ENCODE results near the gene AKR1A1.
"Not testable (repeated sequence)": the region's sequence is repeated elsewhere in the genome, so short reads cannot be mapped to it uniquely, and the experiment has no call there.

AKR1A1 gene

DNA sequence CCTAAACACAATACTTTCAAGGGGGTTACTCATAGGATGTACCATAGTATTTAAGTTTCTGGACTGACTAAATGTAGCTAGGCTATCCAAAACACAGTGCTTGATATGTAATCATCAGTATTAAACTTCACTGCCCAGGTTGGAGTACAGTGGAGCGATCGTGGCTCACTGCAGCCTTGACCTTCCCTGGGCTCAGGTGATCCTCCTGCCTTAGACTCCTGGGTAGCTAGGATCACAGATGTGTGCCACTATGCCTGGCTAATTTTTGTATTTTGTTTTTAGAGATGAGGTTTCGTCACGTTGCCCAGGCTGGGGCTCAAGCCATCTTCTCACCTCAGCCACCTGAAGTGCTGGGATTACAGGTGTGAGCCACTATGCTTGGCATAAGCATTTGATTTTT is 43.8 kb downstream of the AKR1A1 start:
- peaks cover 90% of the 10 kb centered on the region for H3K36me3 ChIP-seq (ENCODE audit: control insufficient read depth, insufficient read depth, low read length)
- 0 out of 2 replicates have a peak, but pooled peaks cover 4% of the 10 kb centered on the region for H3K4me1 ChIP-seq (ENCODE audit: control insufficient read depth, insufficient read depth, low read length)
- H3K9me3 ChIP-seq (ENCODE audit: control insufficient read depth, insufficient read depth, low read depth, low read length) = no peaks in the 10 kb centered on the region
- no peaks in the 10 kb centered on the region for H3K27me3 ChIP-seq (ENCODE audit: control insufficient read depth, insufficient read depth, low read length)
- H3K9ac ChIP-seq (ENCODE audit: low read length) = no peak overlapping the region
- no peak overlapping the region for H3K4me3 ChIP-seq (ENCODE audit: low read depth, low read length)
- H3K27ac ChIP-seq (ENCODE audit: low read depth, low read length) = no peak overlapping the region

DNA sequence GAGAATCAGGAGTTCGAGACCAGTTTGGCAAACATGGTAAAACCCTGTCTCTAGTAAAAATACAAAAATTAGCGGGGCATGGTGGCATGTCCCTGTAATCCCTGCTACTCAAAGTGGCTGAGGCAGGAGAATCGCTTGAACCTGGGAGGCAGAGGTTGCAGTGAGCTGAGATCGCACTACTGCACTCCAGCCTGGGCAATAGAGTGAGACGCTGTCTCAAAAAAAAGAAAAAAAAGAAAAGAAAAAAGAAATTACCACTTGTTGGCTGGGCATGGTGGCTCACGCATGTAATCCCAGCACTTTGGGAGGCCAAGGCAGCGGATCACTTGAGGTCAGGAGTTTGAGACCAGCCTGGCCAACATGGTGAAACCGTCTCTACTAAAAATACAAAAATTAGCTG is 46.1 kb downstream of the AKR1A1 start:
- not testable (repeated sequence) for H3K4me1 ChIP-seq (ENCODE audit: control insufficient read depth, insufficient read depth, low read length); H3K27ac ChIP-seq (ENCODE audit: low read depth, low read length); H3K9me3 ChIP-seq (ENCODE audit: control insufficient read depth, insufficient read depth, low read depth, low read length); H3K9ac ChIP-seq (ENCODE audit: low read length); H3K4me3 ChIP-seq (ENCODE audit: low read depth, low read length); H3K27me3 ChIP-seq (ENCODE audit: control insufficient read depth, insufficient read depth, low read length)
- H3K36me3 ChIP-seq (ENCODE audit: control insufficient read depth, insufficient read depth, low read length) = peaks cover 92% of the 10 kb centered on the region

DNA sequence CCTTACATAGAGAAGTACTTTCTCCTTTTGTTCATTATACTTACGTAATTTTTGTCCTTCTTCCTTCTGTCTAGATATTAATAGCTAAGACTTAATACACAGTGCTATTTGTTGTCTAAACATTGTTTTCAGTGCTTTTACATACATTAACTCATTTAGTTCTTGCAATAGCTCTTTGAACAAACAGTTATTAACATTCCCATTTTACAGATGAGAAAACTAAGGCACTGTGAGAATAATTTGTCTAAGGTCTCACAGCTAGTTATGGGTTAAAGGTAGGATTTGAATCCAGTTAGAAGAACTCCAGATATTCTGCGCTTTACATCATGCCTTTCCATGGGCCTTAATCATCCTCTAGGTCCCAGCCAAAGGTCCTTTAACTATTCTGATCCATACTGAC is 53.6 kb downstream of the AKR1A1 start:
- no peaks in the 10 kb centered on the region for H3K4me1 ChIP-seq (ENCODE audit: control insufficient read depth, insufficient read depth, low read length)
- H3K9ac ChIP-seq (ENCODE audit: low read length) = no peak overlapping the region
- peaks cover 94% of the 10 kb centered on the region for H3K36me3 ChIP-seq (ENCODE audit: control insufficient read depth, insufficient read depth, low read length)
- no peak overlapping the region for H3K4me3 ChIP-seq (ENCODE audit: low read depth, low read length)
- no peaks in the 10 kb centered on the region for H3K9me3 ChIP-seq (ENCODE audit: control insufficient read depth, insufficient read depth, low read depth, low read length)
- no peak overlapping the region for H3K27ac ChIP-seq (ENCODE audit: low read depth, low read length)
- H3K27me3 ChIP-seq (ENCODE audit: control insufficient read depth, insufficient read depth, low read length) = no peaks in the 10 kb centered on the region

DNA sequence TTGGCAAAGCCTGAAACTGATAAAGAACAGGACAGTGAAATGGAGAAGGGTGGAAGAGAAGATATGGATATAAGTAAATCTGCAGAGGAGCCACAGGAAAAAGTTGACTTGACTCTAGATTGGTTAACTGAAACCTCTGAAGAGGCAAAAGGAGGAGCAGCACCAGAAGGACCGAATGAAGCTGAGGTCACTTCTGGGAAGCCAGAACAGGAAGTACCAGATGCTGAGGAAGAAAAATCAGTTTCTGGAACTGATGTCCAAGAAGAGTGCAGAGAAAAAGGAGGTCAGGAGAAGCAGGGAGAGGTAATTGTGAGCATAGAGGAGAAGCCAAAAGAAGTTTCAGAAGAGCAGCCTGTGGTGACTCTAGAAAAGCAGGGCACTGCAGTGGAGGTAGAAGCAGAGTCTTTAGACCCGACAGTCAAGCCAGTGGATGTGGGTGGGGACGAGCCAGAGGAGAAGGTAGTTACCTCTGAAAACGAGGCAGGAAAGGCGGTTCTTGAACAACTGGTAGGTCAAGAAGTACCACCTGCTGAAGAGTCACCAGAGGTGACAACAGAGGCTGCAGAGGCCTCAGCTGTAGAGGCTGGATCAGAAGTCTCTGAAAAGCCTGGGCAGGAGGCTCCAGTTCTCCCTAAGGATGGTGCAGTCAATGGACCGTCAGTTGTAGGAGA is 56.9 kb downstream of the AKR1A1 start:
- Histone ChIP-seq H3K4me3 (ENCODE audit: low read depth, low read length) (no peak overlapping the region), H3K4me1 (ENCODE audit: control insufficient read depth, insufficient read depth, low read length) (no peaks in the 10 kb centered on the region), H3K27ac (ENCODE audit: low read depth, low read length) (0 out of 2 replicates have a peak overlapping the region, but pooled peaks have one; percentile 8), H3K27me3 (ENCODE audit: control insufficient read depth, insufficient read depth, low read length) (no peaks in the 10 kb centered on the region), H3K9ac (ENCODE audit: low read length) (no peak overlapping the region), H3K36me3 (ENCODE audit: control insufficient read depth, insufficient read depth, low read length) (peaks cover 98% of the 10 kb centered on the region), H3K9me3 (ENCODE audit: control insufficient read depth, insufficient read depth, low read depth, low read length) (no peaks in the 10 kb centered on the region)

DNA sequence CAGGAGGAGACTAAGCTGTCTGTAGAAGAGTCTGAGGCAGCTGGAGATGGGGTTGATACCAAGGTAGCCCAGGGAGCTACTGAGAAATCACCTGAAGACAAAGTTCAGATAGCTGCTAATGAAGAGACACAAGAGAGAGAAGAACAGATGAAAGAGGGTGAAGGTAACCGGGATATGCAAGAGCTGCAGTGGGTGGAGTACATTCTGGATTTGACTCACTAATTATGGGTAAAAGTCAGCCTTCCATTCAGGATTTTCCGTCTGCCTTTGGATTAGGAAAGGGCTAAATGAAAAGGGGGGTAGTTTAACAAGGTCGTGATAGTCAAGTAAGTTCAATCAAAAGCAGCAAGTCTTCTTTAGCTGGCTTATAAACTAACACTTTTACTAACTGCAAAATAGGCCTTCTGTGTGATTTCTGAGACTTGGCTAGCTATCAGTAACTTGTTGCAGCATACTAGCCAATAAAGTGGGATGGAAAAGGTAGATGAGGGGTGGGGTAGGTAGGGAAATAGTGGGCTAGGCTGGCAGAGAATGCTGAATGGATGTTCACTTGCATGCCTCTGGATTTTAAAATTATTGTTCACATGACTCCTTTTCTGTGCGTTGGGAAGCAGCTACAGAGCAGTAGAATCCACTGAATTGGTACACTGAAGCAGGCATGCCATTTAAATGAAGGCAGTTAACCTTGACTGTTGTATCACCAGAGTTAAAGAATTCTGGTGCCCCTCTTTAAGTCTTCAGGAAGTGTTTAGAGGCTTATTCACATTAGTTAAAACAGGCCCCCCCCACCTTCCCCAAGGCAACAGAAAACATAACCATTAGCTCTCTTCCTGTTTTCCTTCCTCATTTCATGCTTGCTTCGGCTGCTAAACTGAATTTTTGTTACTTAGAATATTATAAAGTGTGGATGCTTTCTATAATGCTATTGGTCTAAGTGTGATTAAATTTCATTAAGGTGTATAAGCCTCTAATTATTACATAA is 57.8 kb downstream of the AKR1A1 start:
- Histone ChIP-seq H3K4me3 (ENCODE audit: low read depth, low read length) (no peak overlapping the region), H3K4me1 (ENCODE audit: control insufficient read depth, insufficient read depth, low read length) (no peaks in the 10 kb centered on the region), H3K9ac (ENCODE audit: low read length) (no peak overlapping the region), H3K9me3 (ENCODE audit: control insufficient read depth, insufficient read depth, low read depth, low read length) (no peaks in the 10 kb centered on the region), H3K27me3 (ENCODE audit: control insufficient read depth, insufficient read depth, low read length) (no peaks in the 10 kb centered on the region), H3K27ac (ENCODE audit: low read depth, low read length) (no peak overlapping the region), H3K36me3 (ENCODE audit: control insufficient read depth, insufficient read depth, low read length) (peaks cover 98% of the 10 kb centered on the region)

DNA sequence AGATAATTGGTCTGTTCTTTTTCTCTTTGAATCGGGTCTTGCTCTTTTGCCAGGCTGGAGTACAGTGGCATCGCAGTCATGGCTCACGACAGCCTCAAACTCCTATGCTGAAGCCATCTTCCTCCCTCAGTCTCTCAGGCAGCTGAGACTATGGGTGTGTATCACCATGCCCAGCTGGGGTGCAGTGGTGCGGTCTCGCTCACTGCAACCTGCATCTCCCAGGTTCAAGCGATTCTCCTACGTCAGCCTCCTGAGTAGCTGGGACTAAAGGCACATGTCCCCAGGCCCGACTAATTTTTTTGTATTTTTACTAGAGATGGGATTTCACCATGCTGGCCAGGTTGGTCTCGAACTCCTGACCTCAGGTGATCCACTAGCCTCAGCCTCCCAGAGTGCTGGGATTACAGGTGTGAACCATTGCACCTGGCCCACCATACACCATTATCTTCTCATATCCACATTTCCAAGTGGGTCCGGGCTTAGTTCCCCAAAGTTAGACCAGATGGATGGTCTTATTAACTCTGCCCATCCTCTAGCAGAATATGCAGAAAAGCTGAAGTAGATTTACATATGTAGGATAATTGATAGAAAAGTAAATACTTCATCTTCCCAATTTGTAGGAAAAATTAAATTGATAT is 60.1 kb downstream of the AKR1A1 start:
- Histone ChIP-seq H3K9ac (ENCODE audit: low read length) (no peak overlapping the region), H3K9me3 (ENCODE audit: control insufficient read depth, insufficient read depth, low read depth, low read length) (no peaks in the 10 kb centered on the region), H3K27me3 (ENCODE audit: control insufficient read depth, insufficient read depth, low read length) (no peaks in the 10 kb centered on the region), H3K4me3 (ENCODE audit: low read depth, low read length) (no peak overlapping the region), H3K27ac (ENCODE audit: low read depth, low read length) (no peak overlapping the region), H3K36me3 (ENCODE audit: control insufficient read depth, insufficient read depth, low read length) (peaks cover 97% of the 10 kb centered on the region), H3K4me1 (ENCODE audit: control insufficient read depth, insufficient read depth, low read length) (no peaks in the 10 kb centered on the region)

DNA sequence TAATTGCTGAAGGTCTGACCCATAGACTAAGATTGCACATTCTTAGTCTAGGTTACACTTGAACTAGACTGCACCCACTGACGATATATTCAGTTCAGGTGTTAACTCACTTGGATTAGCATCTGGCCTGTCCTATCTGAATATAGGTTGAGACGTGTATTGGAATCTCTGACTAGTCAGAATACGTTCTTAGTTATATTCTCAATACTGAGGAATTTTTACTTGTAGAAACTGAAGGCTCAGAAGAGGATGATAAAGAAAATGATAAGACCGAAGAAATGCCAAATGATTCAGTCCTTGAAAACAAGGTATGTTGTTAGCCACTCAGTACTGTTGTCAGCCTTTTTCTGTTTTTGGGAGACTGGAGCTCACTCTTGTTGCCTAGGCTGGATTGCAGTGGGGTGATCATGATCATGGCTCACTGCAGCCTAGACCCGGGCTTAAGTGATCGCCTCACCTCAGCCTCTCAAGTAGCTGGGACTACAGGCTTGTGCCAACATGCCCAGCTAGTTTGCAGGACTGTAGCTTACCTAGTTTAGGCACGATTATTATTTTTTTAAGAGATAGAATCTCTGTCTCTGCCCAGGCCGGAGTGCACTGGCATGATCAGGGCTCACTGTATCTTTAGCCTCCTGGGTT is 62.4 kb downstream of the AKR1A1 start:
- no peaks in the 10 kb centered on the region for H3K27me3 ChIP-seq (ENCODE audit: control insufficient read depth, insufficient read depth, low read length)
- no peaks in the 10 kb centered on the region for H3K4me1 ChIP-seq (ENCODE audit: control insufficient read depth, insufficient read depth, low read length)
- no peaks in the 10 kb centered on the region for H3K9me3 ChIP-seq (ENCODE audit: control insufficient read depth, insufficient read depth, low read depth, low read length)
- no peak overlapping the region for H3K27ac ChIP-seq (ENCODE audit: low read depth, low read length)
- H3K9ac ChIP-seq (ENCODE audit: low read length) = no peak overlapping the region
- no peak overlapping the region for H3K4me3 ChIP-seq (ENCODE audit: low read depth, low read length)
- peaks cover 97% of the 10 kb centered on the region for H3K36me3 ChIP-seq (ENCODE audit: control insufficient read depth, insufficient read depth, low read length)

DNA sequence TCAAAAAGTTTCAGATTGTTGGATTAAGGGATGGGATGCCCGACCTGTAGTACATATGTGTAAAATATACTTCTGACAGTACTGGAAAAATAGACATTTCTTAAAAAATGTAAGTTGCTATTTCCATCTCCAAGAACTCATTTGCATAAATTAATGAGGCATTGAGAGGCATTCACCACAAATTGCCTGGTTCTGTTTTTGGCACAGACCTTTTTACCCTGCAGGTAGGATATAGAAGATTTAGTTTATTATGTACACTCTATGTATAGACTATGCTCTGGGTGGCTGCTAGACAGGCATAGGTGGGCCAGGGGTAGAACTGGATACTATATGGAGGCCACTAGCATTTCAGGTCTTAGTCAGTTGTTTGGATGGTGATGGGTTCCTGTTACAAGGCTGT is 65.3 kb downstream of the AKR1A1 start:
- Histone ChIP-seq H3K27ac (ENCODE audit: low read depth, low read length) (no peak overlapping the region), H3K27me3 (ENCODE audit: control insufficient read depth, insufficient read depth, low read length) (no peaks in the 10 kb centered on the region), H3K9me3 (ENCODE audit: control insufficient read depth, insufficient read depth, low read depth, low read length) (no peaks in the 10 kb centered on the region), H3K4me1 (ENCODE audit: control insufficient read depth, insufficient read depth, low read length) (no peaks in the 10 kb centered on the region), H3K36me3 (ENCODE audit: control insufficient read depth, insufficient read depth, low read length) (peaks cover 90% of the 10 kb centered on the region), H3K4me3 (ENCODE audit: low read depth, low read length) (no peak overlapping the region), H3K9ac (ENCODE audit: low read length) (no peak overlapping the region)

DNA sequence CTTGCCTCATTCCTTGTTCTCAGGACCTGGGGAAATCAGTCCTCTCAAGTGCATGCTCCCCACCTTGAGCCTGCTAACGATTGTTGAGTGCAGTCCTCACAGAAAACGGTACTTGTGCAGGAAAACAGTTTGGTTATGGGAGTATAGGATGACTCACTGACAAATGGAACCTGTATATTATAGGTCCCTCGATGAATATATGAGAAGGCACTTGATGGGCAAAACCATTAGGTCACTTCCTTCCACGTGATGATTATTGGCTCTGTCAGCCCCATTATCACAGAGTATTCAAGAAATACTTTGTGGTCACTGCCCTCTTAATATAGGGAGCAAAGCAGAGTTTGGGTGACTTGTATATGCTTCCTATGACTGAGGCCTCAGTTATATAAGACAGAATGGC is 67.0 kb downstream of the AKR1A1 start:
- H3K36me3 ChIP-seq (ENCODE audit: control insufficient read depth, insufficient read depth, low read length) = peaks cover 84% of the 10 kb centered on the region
- no peak overlapping the region for H3K4me3 ChIP-seq (ENCODE audit: low read depth, low read length)
- no peak overlapping the region for H3K27ac ChIP-seq (ENCODE audit: low read depth, low read length)

DNA sequence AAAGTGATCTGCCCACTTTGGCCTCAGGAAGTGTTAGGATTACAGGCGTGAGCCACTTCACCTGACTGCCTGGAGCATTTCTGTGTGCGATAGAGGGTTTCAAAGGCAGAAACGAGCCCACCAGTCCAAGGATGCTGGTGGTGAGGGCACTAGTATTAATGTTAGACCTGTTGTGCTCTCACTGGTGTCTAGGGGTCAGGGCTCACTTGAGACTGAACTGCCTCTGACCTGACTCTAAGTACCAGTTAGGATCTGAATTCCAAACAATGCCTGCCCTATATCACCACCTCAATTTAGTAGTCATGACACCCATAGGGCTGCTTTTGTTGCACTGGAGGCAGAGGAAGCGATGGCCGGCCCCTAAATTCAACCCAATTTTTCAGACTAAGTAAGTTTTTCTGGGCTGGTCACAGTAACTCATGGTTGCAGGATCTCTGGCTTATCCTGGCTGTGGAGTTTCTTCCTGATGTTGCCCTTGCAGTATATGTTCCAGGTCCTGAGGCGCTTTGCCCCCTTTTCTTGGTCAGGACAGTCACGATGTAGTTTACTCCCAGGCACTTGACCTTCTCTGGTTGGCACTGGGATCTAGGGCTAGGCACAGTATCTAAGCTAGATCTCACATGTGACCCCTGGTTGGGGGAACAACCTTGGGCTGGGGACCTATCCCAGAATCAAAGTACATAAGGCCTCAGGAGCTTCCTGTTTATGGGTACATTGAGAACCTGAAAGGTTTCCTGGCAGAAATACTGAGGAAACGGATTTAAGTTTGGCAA is 68.7 kb downstream of the AKR1A1 start:
- Histone ChIP-seq H3K4me1 (ENCODE audit: control insufficient read depth, insufficient read depth, low read length) (no peaks in the 10 kb centered on the region), H3K27ac (ENCODE audit: low read depth, low read length) (no peak overlapping the region), H3K9ac (ENCODE audit: low read length) (no peak overlapping the region), H3K36me3 (ENCODE audit: control insufficient read depth, insufficient read depth, low read length) (peaks cover 77% of the 10 kb centered on the region), H3K9me3 (ENCODE audit: control insufficient read depth, insufficient read depth, low read depth, low read length) (no peaks in the 10 kb centered on the region), H3K4me3 (ENCODE audit: low read depth, low read length) (no peak overlapping the region), H3K27me3 (ENCODE audit: control insufficient read depth, insufficient read depth, low read length) (no peaks in the 10 kb centered on the region)

More for the DNA sequence above, 67.0 kb downstream of the AKR1A1 start:
- no peaks in the 10 kb centered on the region for H3K9me3 ChIP-seq (ENCODE audit: control insufficient read depth, insufficient read depth, low read depth, low read length)
- no peaks in the 10 kb centered on the region for H3K27me3 ChIP-seq (ENCODE audit: control insufficient read depth, insufficient read depth, low read length)
- H3K9ac ChIP-seq (ENCODE audit: low read length) = no peak overlapping the region
- no peaks in the 10 kb centered on the region for H3K4me1 ChIP-seq (ENCODE audit: control insufficient read depth, insufficient read depth, low read length)

All from HUES6 (cell line).